GM10266 (cell line): Measurements from ENCODE around the gene ITSN2.
"Not testable (repeated sequence)": the region's sequence is repeated elsewhere in the genome, so short reads cannot be mapped to it uniquely, and the experiment has no call there.

Experiments used
- DNase-seq: peaks from one replicate; pipeline ENCODE4 v3.0.0; 2012; ENCODE audit errors: extremely low spot score
- TF ChIP-seq, protein P1 (sequence below): IDR thresholded peaks from 2 replicates; pipeline ENCODE4 v1.5.1; 2012; ENCODE audit warnings: mild to moderate bottlenecking, low read depth; ENCODE audit not compliant: control insufficient read depth, insufficient read depth; ENCODE audit errors: missing control alignments

The ITSN2 gene

DNA sequence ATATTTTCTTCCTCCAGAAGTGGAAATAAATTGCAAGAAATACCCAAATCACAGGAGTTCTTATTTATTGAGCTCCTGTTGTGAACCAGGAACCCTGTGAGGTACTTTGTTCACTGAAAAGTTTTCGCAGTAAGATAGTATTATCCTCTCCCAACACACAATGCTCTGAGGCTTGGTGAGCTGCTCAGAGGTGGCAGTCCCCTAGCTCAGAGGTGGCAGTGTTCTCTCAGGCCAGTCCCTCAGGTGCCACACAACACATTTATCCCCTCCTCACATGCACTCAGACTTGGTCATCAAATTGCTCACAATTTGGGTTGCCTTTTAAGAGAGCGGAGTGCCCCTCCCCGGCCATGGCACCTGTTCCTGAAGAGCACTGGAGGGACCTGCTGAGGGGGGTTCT is 159.5 kb downstream of the ITSN2 start:
- no peak for DNase-seq
- TF ChIP-seq, protein P1, sequence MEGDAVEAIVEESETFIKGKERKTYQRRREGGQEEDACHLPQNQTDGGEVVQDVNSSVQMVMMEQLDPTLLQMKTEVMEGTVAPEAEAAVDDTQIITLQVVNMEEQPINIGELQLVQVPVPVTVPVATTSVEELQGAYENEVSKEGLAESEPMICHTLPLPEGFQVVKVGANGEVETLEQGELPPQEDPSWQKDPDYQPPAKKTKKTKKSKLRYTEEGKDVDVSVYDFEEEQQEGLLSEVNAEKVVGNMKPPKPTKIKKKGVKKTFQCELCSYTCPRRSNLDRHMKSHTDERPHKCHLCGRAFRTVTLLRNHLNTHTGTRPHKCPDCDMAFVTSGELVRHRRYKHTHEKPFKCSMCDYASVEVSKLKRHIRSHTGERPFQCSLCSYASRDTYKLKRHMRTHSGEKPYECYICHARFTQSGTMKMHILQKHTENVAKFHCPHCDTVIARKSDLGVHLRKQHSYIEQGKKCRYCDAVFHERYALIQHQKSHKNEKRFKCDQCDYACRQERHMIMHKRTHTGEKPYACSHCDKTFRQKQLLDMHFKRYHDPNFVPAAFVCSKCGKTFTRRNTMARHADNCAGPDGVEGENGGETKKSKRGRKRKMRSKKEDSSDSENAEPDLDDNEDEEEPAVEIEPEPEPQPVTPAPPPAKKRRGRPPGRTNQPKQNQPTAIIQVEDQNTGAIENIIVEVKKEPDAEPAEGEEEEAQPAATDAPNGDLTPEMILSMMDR: no peak

DNA sequence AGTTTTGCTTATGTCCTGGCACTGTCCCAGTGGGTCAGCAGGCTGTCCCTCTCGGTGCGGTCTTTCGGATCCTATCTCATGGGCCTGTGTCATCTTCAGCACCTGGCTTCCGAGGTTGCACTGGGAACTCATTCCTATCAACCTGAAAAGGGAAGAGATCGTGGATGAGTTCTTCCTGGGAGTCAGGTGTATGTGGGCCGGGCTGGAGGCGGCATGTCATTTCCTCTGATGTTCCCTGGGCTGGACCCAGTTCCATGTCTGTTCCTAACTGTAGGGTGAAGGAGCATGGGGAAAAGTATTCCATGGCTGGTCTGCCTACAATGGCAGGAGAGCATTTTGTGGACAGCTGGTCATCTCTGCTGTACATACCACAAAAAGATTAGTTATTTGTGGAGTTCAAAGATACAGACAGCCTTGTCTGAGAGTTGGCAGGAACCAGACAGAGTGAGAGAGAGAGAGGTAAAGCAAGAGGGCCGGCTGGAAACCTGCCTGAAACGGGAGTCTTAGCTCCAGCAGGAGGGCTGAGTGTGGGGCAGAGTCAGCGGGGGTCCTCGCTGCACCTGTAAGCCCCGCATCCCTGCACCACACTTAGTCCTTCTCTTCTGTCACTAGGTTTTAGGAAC is 160.3 kb downstream of the ITSN2 start:
- no peak for DNase-seq
- TF ChIP-seq, protein P1: no peak

DNA sequence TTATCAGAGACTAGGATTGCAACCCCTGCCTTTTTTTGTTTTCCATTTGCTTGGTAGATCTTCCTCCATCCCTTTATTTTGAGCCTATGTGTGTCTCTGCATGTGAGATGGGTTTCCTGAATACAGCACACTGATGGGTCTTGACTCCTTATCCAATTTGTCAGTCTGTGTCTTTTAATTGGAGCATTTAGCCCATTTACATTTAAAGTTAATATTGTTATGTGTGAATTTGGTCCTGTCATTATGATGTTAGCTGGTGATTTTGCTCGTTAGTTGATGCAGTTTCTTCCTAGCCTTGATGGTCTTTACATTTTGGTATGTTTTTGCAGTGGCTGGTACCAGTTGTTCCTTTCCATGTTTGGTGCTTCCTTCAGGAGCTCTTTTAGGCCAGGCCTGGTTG is 163.1 kb downstream of the ITSN2 start:
- not testable (repeated sequence) for DNase-seq

DNA sequence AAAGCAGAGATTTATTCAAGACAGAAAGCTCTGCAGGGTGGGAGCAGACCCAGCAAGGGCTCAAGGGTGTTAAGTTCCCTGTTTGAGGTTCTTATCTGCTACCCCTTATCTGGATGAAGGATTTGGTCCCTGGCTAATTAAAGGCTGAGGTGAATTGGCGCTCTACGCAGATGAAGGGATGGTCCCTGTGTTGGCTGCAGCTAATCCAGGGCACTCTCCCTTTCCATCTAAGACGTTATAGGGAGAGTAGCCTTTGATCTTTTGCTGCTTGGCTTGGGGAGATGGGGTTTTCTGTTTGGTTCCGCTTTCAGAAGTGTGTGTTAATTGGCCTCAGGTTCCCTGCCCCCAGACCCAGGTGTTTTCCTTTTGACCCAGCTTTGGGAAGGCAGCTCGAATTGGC is 168.5 kb downstream of the ITSN2 start:
- DNase-seq: no peak
- TF ChIP-seq, protein P1: no peak

DNA sequence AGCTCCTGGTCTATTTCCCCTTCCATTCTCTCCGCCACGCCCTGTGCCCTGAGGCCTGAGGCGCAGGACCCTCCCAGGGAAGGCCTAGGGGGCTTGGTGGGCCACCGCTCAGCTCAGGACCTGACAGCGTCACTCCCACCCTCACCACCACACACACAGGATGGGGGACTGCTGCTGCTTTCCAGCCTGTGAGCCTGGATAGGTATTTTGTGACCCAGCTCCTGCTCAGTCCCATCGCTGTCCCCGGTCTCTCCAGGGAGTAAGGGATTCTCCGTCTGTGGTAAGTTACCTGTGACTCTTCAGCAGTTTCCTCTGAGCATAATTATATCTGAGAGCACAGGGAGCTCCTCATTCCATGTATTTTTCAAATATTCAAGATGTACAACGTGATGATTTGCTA is 169.2 kb downstream of the ITSN2 start:
- DNase-seq: no peak
- TF ChIP-seq, protein P1: no peak

DNA sequence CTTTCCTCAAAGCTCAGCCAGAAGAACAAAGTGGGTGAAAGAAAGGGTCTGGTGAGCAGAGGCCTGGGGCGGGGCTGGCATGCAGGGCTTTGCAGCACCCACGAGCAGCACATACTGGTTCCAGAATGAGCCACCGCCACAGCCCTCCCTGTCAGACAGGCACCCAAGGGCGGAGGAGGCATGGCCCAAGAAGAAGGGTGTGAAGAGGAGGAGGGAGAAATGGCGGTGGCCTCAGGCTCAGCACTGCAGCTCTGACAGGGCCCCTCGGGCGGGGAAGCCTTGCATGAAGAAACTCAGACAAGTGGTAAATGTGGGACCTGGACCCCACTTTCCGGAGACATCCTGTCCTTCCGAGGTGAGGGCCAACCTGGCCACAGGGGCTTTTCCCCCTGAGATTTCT is 169.8 kb downstream of the ITSN2 start:
- no peak for DNase-seq
- TF ChIP-seq, protein P1: no peak

DNA sequence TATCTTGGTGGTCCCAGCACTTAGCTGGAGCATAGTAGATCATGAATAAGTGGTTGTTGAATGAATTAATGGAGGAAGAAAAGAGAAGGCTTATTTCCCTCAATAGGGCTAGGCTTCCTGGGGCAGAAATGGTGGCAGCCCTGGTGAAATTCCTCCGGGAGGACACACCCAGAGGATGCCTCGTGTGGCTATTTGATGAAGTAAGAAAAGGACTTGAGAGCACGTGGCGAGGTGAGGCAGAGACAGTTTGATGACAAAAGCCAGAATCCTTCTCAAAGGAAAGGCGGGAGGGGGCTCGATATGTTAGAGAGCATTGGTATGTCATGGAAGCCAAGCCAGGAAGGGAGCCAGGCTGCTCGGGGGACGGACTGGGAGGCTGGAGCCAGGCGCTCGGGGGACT is 170.8 kb downstream of the ITSN2 start:
- no peak for DNase-seq
- TF ChIP-seq, protein P1: no peak
